Neutrophil (primary cell): ENCODE data around the gene RHOG.
A peak's percentile ranks its signal among the peaks of the same experiment; 100 is the strongest.

Experiments used
- H3K27ac ChIP-seq: fragments of 200-600 bp; sonication (generic); 2 replicates; pipeline ENCODE4 v1.5.1; 2016; ENCODE audit warnings: mild to moderate bottlenecking, moderate library complexity
- H3K27me3 ChIP-seq: fragments of 200-600 bp; sonication (generic); 2 replicates; pipeline ENCODE4 v1.6.0; 2016; ENCODE audit warnings: mild to moderate bottlenecking
- H3K36me3 ChIP-seq: fragments of 200-600 bp; sonication (generic); 2 replicates; pipeline ENCODE4 v1.5.1; 2017
- H3K4me1 ChIP-seq, 2 experiments: fragments of 200-600 bp in 1 of 2; sonication (generic) in 1 of 2; 1 replicate in 1 of 2; 2 replicates in 1 of 2; pipeline versions ENCODE4 v1.5.1 to v1.6.1; 2013 to 2016; ENCODE audit warnings: low read depth in 1 of 2, low read length in 1 of 2, mild to moderate bottlenecking in 1 of 2, moderate library complexity in 1 of 2; ENCODE audit not compliant: control insufficient read depth in 1 of 2, insufficient read depth in 1 of 2
- H3K4me3 ChIP-seq, 2 experiments: fragments of 200-600 bp in 1 of 2; sonication (generic) in 1 of 2; 1 replicate in 1 of 2; 2 replicates in 1 of 2; pipeline ENCODE4 v1.5.1; 2013 to 2016; ENCODE audit warnings: low read depth in 1 of 2, low read length in 1 of 2, mild to moderate bottlenecking in 1 of 2, moderate library complexity in 1 of 2
- H3K9me3 ChIP-seq: fragments of 200-600 bp; sonication (generic); 2 replicates; pipeline ENCODE4 v1.5.1; 2016
- TF ChIP-seq, protein P1 (sequence below): fragments of 200-600 bp; sonication (generic); IDR thresholded peaks from 2 replicates; pipeline ENCODE4 v1.5.1; 2016; ENCODE audit warnings: antibody characterized with exemption

The RHOG gene

DNA sequence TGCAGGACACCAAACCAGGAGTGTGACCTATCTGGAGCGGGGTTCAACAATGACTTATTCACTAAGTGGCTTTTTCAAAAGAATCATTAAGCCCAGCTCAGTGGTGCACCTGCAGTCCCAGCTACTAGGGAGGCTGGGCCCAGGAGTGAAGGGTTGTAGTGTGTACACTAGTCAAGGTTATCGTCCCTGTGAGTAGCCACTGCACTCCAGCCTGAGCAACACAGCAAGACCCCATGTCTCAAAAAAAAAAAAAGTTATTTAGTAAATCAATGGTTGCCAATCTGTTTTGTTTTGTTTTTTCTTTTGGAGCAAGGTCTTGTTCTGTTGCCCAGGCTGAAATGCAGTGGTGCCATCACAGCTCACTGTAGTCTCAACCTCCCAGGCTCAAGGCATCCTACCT, 7.9 kb downstream of the RHOG start:
- H3K27ac ChIP-seq, result peak overlapping the region; percentile 98
- TF ChIP-seq, protein P1, sequence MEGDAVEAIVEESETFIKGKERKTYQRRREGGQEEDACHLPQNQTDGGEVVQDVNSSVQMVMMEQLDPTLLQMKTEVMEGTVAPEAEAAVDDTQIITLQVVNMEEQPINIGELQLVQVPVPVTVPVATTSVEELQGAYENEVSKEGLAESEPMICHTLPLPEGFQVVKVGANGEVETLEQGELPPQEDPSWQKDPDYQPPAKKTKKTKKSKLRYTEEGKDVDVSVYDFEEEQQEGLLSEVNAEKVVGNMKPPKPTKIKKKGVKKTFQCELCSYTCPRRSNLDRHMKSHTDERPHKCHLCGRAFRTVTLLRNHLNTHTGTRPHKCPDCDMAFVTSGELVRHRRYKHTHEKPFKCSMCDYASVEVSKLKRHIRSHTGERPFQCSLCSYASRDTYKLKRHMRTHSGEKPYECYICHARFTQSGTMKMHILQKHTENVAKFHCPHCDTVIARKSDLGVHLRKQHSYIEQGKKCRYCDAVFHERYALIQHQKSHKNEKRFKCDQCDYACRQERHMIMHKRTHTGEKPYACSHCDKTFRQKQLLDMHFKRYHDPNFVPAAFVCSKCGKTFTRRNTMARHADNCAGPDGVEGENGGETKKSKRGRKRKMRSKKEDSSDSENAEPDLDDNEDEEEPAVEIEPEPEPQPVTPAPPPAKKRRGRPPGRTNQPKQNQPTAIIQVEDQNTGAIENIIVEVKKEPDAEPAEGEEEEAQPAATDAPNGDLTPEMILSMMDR, result no peak
- no peaks in the 10 kb centered on the region for H3K27me3 ChIP-seq
- H3K4me1 ChIP-seq, result peaks cover 91 to 96% of the 10 kb centered on the region in 2 experiments
- peaks cover 56% of the 10 kb centered on the region for H3K36me3 ChIP-seq
- H3K4me3 ChIP-seq, result peak overlapping the region; percentile 93 to 99
- H3K9me3 ChIP-seq, result no peaks in the 10 kb centered on the region

DNA sequence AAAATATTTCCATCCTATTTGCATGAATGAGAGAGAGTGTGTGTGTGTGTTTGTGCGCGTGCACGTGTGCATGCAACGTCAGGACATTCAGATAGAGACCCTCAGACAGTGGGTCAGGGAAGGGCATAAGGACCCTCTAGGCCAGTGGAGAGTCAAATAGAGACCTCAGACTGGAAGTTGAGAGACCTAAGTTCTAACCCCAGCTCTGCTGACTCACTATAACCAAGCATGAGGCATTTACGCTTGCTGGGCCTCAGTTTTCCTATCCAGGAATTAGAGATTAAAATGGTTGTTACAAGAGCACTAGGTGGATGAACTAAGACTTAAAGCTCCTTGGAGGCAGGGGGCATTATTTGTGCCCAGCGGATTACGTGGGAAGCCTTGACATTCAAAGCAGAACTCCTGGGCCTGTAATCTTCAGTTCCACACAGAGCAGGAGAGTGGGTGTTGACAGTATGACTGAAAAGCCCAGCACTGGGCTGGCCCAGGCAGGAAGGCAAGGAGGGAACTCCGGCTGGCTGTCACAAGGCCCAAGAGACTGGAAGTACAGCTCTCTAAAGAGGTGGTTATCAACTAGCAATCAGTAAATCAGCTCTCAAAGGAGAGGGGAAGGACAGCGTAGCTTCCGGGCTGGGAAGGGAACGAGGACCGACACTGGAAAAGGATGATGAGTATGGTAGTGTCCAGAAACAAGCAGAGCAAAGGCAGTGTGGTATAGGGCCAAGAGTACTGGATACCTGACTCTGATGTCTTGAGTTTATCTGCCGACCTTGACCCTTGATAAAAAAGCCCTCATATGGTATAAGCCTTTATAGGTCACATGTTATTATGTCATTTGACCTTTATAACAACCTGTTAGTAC, 9.2 kb downstream of the RHOG start:
- peaks cover 94 to 97% of the 10 kb centered on the region in 2 experiments for H3K4me1 ChIP-seq
- H3K36me3 ChIP-seq, result peaks cover 68% of the 10 kb centered on the region
- peak overlapping the region; percentile 93 to 99 for H3K4me3 ChIP-seq
- H3K9me3 ChIP-seq, result no peaks in the 10 kb centered on the region
- TF ChIP-seq, protein P1, result no peak
- H3K27me3 ChIP-seq, result no peaks in the 10 kb centered on the region
- peak overlapping the region; percentile 98 for H3K27ac ChIP-seq

DNA sequence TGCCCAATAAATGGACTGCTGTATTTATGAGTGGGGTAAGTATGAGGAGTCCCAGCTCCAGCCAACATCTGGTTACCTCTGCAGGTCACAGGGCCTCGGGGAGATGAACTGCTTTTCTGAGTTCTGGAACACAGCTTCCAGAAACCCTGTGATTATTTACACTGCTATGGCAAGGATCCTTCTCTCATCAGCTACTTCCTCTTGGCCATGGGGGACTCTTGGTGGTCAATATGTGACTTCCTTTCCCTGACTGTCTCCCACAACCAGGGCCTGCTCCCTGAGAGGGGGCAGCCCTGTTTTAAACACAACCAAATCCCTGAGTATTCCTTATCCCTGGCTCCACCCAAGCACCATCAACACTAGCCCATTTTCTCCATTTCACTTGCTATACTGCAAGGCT, 10.0 kb downstream of the RHOG start:
- TF ChIP-seq, protein P1, result no peak
- Histone ChIP-seq H3K36me3 (peaks cover 77% of the 10 kb centered on the region), H3K9me3 (no peaks in the 10 kb centered on the region), H3K4me1 (peaks cover 97 to 98% of the 10 kb centered on the region in 2 experiments), H3K27me3 (no peaks in the 10 kb centered on the region), H3K4me3 (peak overlapping the region; percentile 93 to 99), H3K27ac (peak overlapping the region; percentile 98)

DNA sequence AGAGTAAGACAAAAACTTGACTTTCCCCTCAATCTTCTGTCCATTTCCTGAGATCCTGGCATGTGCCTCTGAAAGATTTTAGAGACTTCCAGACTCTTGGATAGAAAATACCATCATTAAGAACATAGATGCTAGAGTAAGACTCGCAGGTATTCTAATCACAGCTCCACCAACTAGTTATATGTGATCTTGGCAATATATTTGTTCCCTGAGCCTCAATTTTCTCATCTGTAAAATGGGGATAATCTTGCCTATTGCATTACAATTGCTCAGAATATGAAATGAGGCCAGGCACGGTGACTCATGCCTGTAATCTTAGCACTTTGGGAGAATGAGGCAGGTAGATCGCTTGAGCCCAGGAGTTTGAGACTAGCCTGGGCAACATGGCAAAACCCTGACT, 10.7 kb downstream of the RHOG start:
- peak overlapping the region; percentile 93 to 99 for H3K4me3 ChIP-seq
- H3K36me3 ChIP-seq, result peaks cover 83% of the 10 kb centered on the region
- H3K27me3 ChIP-seq, result no peaks in the 10 kb centered on the region
- no peaks in the 10 kb centered on the region for H3K9me3 ChIP-seq
- peak overlapping the region; percentile 98 for H3K27ac ChIP-seq
- TF ChIP-seq, protein P1, result no peak
- H3K4me1 ChIP-seq, result peaks cover 97 to 98% of the 10 kb centered on the region in 2 experiments

DNA sequence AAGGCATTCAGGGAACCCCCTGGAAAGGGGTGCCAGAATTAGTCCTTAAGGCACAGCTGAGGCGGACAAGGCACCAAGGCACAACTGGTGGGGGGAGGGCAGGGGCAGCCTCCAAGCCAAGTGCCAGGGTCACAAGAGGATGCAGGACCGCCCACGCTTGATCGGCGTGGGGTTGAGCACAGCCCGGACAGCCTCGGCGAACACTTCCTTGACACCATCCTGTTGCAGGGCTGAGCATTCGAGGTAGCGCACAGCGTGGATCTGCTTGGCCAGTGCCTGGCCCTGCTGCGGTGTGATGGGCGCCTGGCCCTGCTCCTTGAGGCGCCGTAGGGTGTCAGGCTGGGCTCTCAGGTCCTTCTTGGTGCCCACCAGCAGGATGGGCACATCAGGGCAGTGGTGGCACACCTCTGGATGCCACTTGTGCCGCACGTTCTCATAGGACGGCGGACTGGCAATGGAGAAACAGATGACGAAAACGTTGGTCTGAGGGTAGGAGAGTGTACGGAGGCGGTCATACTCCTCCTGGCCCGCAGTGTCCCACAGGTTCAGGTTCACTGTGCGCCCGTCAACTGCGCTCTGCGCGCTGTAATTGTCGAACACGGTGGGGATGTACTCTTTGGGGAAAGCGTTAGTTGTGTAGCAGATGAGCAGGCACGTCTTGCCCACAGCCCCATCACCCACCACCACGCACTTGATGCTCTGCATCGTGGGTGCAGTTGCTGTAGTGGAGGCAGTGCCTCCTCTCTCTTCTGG, 13.1 kb downstream of the RHOG start:
- Histone ChIP-seq H3K4me1 (peaks cover 84 to 85% of the 10 kb centered on the region in 2 experiments), H3K36me3 (peaks cover 78% of the 10 kb centered on the region), H3K4me3 (no peak overlapping the region), H3K27me3 (no peaks in the 10 kb centered on the region), H3K9me3 (no peaks in the 10 kb centered on the region), H3K27ac (peak overlapping the region; percentile 98)
- TF ChIP-seq, protein P1, result no peak
